ENCODE results near the gene SLC26A6. TPM values are rescaled to one million over a fixed set of nuclear protein-coding genes. Genes with fewer than 3 reads are reported as not detected.

Gene SLC26A6
- total RNA-seq, 1 donor from 2014 or later: 47.3 TPM

DNA sequence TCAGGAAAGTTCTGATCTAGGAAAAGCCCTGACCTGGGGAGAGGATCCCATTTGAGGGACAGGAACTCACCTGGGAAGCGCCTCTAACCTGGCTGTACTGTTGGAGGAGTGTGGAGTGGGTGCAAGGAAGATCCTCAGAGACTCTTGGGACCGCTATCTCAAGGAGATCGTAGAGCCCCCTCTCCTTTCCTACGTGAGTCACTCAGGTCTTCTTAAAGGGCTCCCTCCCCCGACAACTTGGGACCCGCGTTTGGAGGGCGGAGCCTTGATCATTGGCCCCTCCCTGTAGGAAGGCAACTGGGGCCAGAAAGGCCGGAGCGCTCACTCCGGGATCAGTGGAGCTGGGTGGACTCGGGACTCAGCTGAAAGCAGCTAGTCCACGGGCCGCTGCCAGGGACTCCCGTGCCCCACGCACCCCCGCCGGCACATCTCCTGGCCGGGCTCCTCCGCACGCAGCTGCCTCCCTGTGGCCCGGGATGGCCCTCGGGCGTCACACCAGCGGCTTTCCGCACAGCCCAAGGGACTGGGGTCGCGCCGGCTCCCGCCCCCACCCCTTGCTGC is 520 bp downstream of the SLC26A6 start:
- intact Hi-C loops (cut with micrococcal nuclease): loop anchor here (1.0 to 10.0 kb wide), 5 partner anchors 22 to 230 kb away; partner anchors contain the start of genes NCKIPSD and UQCRC1

GRCh38 chr3:48633743-48634142 is 1.5 kb downstream of the SLC26A6 start:
- intact Hi-C loops (cut with micrococcal nuclease): loop anchor here (10.0 kb wide), 1 partner anchor 229 kb away; no protein-coding TSS in a partner anchor

DNA sequence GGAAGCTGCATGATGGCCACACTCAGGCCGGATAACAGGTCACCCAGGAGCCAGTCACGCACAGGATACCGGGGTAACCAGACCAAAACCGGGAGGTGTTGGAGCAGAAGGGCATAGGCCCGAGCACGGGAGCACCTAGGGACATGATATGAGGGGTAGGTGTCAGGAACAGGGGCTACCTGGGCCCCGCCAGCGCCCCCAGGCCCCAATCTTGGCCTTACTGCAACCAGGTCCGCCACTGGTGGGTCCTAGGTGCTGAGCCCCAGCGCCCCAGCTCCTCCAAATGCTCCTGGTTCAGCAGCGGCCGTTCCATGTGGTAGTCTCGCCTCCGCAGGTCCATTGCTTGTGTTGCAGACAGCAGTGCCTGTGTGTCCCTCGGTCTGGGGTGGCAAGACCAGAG is 2.0 kb downstream of the SLC26A6 start:
- intact Hi-C loops (cut with micrococcal nuclease): loop anchor here (10.0 kb wide), 1 partner anchor 228 kb away; no protein-coding TSS in a partner anchor

GRCh38 chr3:48631516-48632448 is 3.5 kb downstream of the SLC26A6 start:
- intact Hi-C loops (cut with micrococcal nuclease): loop anchor here (10.0 kb wide), 1 partner anchor 227 kb away; no protein-coding TSS in a partner anchor

DNA sequence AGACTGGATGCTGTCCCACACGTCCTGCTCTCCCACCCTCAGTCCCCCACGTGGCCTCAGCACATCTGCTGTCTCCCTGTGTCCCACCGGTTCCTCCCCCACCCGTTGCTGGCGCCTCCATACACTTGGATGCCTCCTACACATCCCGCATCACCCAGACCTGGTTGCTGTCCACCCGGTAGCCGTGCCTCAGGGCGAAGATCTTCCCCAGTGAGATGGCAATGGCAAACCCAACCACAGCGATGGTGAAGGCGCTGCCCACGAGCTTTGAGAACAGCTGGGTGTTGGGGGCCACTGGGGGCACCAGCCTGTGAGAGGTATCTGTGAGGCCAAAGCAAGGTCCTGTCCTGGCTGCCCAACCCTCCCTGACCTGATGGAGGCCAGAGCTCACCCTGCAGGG is 4.4 kb downstream of the SLC26A6 start:
- intact Hi-C loops (cut with micrococcal nuclease): loop anchor here (10.0 kb wide), 1 partner anchor 226 kb away; no protein-coding TSS in a partner anchor

GRCh38 chr3:48630407-48630806 is 4.9 kb downstream of the SLC26A6 start:
- intact Hi-C loops (cut with micrococcal nuclease): loop anchor here (10.0 kb wide), 1 partner anchor 226 kb away; no protein-coding TSS in a partner anchor

DNA sequence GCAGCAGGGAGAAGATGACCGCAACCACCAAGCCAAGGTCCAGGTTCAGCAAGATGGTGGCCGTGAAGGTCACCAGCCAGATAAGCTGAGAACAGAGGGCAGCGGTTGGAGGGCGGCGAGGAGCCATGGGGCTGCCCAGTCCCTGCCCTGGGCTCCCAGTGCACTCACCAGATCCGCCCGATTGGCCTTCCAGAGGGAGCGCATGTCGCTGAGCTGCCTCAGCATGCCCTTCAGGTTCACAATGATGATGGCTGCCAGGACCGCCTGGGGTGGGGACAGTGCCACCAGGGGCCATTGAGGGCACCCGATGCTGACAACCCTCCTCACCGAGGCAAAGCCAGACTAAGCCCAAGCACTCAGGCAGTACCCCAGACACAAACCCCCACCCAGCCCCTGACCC is 5.4 kb downstream of the SLC26A6 start:
- intact Hi-C loops (cut with micrococcal nuclease): loop anchor here (10.0 kb wide), 1 partner anchor 225 kb away; no protein-coding TSS in a partner anchor

DNA sequence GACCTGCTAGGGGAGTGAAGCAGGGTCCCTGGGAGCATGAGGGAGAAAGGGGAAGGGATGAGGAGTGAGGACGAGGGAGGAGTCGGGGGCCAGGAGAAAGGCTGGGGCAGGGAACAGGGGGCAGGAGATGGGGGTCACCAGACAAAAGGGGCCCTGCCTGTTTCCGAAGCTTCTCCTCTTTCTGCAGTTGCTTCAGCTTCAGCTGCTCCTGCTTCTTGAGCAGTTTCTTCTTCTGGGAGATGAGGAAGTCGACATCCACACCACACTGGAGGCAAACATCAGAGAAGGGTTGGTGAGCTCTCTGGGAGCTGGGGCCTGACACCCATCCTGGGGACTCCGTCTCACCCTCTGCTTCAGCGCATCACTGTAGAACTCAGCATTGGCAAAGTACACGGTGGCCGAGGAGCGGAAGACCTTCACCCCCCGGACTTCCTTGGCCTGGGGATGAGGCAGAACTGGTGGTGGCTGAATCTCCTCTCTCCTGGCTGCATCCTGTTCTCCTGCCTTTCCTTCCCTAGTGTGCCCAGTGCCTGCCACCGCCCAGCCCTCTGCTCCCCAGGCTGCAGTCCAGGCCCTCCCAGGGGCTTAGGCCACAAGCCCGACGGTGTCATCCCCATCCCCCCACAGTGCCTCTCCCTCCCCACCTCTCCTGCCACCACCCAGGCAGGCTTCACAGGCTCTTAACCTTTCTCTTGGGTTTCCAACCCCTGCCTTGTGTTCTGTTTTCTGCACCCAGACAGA is 6.8 kb downstream of the SLC26A6 start:
- intact Hi-C loops (cut with micrococcal nuclease): no loop called here

DNA sequence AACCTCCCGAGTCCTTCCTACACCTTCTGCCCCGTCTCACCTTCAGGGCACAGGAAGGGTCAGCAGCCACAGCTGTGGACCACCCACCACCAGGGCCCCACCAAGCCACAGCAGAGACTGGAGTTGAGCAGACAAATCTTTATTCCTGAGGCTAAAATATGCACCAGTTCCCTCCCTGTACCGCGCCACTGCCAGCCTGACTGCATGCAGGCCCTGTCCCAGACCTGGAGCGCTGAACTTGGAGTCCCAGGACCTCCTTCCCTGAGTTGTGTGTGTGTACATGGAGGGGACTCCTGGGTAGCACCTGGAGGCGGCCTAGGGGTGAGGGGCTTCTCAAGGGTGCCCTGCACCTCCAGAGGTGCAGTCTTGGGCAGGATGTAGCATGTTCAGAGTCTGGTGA is 9.7 kb downstream of the SLC26A6 start:
- intact Hi-C loops (cut with micrococcal nuclease): no loop called here

DNA sequence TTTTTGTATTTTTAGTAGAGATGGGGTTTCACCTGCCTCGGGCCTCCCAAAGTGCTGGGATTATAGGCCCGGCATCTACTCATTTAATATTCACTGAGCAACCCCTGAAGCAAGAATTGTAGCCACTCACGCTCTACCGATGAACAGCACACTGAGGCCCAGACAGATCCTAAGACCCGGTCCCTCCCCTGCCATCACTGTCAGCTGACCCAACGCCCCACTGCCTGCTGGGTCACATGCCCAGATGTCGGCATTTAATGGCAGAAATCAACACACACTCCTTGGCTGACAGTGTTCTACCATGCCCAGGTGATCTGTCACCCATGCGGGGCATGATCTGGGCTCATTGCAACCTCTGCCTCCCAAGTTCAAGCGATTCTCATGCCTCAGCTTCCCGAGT is 10.5 kb downstream of the SLC26A6 start:
- intact Hi-C loops (cut with micrococcal nuclease): no loop called here

DNA sequence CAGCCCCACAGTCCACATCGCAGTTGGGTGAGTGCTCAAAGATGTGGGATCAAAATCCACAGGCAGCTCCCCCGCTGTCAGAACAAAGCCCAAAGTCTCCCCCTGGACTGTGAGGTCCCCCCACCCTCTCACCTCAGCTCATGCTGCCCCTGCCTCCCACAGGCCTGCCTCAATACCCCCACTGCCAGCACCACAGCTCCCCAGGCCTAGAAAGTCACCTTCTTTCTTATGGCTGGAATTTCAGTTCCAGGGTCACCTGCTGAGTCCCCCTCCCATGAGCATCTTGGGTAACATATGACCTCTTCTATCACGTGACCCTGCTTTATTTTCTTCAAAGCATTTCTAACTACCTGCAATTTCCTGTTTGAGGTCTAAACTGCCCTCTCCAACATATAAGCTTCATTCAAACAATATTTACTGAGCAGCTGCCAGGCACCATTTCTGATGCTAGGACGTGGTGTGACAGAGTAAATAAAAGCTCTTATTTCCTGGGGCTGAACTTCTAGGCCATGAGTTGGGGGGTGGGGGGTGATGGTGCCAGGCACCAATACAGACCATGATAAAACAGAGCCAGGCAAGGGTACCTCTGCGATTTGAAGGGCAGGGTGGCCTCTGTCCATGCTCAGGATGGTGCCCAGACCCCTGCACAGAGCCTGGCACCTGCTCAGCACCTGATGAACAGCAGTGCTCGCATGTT is 11.3 kb downstream of the SLC26A6 start:
- intact Hi-C loops (cut with micrococcal nuclease): no loop called here

DNA sequence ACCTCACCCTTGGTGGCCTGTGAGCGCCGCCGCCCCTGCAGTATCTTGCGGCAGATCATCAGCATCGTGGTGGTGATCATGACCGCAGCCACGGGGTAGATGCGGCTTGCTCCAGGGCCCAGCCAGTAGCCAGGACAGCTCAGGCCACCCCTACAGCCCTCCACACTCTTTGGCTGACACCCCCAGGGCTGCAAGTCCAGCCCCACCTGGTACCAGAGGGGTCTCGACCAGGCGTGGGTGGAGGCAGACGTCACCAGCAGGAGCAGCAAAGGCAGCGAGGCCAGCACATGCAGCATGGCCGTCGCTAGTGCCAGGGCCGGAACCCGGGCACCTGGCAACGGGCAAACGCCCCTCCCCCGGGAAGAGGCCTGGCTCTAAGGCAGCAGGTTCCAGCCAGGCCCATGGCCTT is 13.8 kb downstream of the SLC26A6 start, which contains the start of gene TMEM89:
Gene TMEM89 (minus strand): TSS at position 309 of the 409 bp plus-strand sequence. CDS start 13 bp downstream, at position 296.
- intact Hi-C loops (cut with micrococcal nuclease): no loop called here

DNA sequence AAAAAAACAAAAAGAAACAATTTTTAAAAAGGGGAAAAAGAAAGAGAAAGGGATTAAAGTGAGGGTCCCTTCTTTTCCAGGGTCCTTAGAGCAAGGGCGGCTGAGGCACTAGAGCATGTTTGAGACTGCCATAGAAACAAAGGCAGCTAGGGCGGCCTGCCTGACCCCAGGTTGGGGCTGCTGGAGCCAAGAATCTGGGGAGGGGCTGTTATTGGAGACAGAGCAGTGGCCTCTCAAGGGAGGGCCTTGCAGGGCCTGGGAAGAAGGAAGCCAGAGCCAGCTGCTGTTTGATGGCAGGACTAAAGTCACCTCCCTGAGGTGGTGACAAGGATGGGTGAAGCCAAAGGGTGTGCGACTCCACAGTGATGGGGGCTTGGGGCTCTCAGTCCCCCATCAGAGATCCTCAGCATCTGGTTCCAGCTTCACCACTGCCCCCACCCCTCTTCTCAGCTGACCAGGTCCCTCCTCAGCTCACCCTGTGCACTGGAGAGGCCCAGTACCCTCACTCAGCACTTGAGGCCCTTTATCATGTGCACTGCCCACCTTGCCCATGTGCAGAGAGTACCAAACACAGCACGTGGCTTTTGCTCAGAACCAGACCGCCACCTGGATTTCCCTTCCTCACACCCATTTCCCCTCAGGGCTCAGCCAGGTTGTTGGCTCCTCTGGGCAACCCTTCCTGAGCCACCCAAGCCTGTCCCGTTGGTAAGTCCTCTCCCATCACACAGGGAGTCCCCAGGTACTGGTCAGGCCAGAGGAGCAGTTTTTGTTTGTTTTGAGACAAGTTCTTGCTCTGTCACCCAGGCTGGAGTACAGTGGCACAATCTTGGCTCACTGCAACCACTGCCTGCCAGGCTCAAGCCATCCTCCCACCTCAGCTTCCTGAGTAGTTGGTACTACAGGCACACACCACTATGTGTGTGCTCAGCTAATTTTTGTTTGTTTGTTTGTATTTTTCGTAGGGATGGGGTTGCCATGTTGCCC is 15.4 kb downstream of the SLC26A6 start:
- intact Hi-C loops (cut with micrococcal nuclease): no loop called here

DNA sequence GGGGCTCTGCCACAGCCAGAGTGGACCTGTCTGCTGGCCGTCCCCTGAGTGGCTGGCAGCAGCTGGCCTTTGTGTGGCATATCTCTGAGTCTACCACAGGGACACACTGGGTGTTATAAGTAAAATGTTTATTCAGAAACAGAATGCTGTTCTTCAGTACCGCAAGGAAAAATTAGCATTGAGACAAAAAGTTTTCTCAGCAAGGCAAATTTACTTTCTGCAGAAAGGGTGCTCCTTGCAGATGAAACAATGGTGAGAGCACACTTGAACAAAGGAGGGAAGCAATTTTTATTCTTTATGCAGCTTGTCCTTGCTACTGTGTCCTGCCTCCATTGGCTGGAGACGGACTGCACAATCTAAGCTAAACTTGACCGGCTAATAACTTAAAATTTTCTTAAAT is 17.7 kb downstream of the SLC26A6 start:
- intact Hi-C loops (cut with micrococcal nuclease): no loop called here

- intact Hi-C loops (cut with micrococcal nuclease): no loop called here
Observed at GRCh38 chr3:48614044-48614443, 21.2 kb downstream of the SLC26A6 start.

DNA sequence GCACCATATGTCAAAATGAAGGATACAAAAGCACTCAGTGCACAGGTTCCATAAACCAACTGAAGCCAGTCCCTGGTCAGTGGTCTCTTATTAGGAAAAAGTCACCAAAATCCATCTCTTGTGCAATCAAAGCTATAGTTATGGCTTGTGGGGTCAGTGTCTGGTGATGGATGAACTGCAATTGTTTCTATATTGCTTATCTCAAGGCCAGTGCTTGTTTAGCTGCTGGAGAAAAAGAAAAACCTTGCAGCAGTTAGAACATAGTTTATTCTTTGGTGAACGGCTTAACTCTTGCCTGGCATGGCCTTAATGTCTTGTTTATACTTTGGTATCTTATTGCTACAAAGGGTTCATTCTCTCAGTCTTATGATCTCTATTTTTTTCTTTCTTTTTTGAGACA is 23.0 kb downstream of the SLC26A6 start:
- intact Hi-C loops (cut with micrococcal nuclease): no loop called here

DNA sequence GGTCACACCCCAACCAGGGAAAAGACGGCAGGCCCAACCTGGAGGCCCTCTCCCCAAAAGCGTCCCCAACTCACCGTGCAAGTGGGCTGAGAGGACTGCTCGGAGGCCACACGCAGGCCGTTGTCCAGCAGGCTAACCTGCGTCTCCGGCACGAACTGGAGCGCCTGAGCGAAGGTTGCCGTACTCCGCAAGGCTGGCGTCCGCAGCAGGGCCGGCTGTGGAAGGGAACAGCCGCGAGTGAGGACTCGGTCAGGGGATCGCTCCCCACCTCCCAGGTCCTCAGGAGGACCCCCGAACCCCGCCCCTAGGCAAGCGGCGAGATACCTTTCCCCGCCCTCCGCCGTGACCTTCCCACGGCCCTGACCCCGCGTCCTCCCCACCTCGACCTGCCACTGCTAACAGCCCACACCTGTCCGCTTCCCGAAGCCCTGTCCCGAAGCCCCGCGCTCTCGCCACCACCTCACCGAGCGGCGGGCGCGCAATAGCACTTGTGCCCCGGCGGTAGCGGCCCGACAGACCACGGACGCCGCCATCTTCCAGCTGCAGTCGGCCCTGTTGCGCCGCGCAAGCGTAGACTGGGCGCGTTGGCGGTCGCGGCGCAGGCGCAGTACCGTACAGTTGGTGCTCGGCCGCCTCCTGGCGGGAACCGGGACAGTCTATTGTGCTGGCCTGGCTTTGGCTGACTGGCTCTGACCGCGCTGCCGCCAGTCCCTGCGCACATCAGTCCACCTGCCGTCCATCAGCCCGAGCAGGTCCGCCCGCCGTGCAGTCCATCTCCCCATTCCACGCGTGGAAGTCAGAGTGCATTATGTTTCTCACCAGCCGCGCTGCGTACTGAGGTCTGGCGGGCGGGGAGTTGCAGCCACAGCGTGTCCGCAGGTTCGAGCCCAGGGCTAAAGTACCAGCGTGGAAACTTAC is 25.9 kb downstream of the SLC26A6 start, which contains the start of gene UQCRC1:
Gene UQCRC1 (minus strand): TSS at position 559 of the 918 bp plus-strand sequence. CDS start 26 bp downstream, at position 533.
- intact Hi-C loops (cut with micrococcal nuclease): loop anchor here (1.0 to 5.0 kb wide), 5 partner anchors 26 to 398 kb away; partner anchors contain the start of genes NCKIPSD, SLC26A6 and WDR6

GRCh38 chr3:48607519-48607918 is 27.7 kb downstream of the SLC26A6 start:
- intact Hi-C loops (cut with micrococcal nuclease): loop anchor here (5.0 kb wide), 1 partner anchor 400 kb away; the partner anchor contains the start of gene WDR6

Data from T-helper 2 cell treated with Interferon-gamma antibody and Interleukin-4, amounts not matched to agents 100 ng/mL and 5 ng/mL, for 36 hours (primary cell).